Common myeloid progenitor, CD34-positive (primary cell): ENCODE data around the gene ODC1.
A peak's percentile ranks its signal among the peaks of the same experiment; 100 is the strongest.

Source experiments
- CTCF ChIA-PET: fragments of 350-600 bp; sonication (Branson Sonifier 250); formaldehyde crosslinking; loops from one replicate; lab custom pipeline; 2021; ENCODE audit warnings: antibody characterized with exemption; lab: Charles Lee
- POLR2A ChIA-PET: fragments of 350-600 bp; sonication (Branson Sonifier 250); formaldehyde crosslinking; loops from one replicate; lab custom pipeline; 2021; ENCODE audit warnings: antibody characterized with exemption; lab: Charles Lee
- DNase-seq, 3 donors: peaks; one replicate each; pipeline versions ENCODE4 v3.0.0 to v3.0.0-alpha.2; 2013
- H3K27ac ChIP-seq, 2 experiments: 1 replicate in 1 of 2; 2 replicates in 1 of 2; pipeline ENCODE4 v1.7.0; 2013; ENCODE audit warnings: inconsistent platforms in 2 of 2, low read length in 2 of 2, mild to moderate bottlenecking in 2 of 2, low read depth in 1 of 2, moderate library complexity in 1 of 2; ENCODE audit not compliant: severe bottlenecking in 2 of 2, insufficient read depth in 1 of 2, poor library complexity in 1 of 2
- H3K27me3 ChIP-seq, 5 experiments: replicated peaks in 2 of 5; 1 replicate in 3 of 5; 2 replicates in 2 of 5; pipeline versions ENCODE4 v1.6.1 to v1.7.0; 2013; ENCODE audit warnings: low read length in 4 of 5, mild to moderate bottlenecking in 2 of 5, moderate library complexity in 2 of 5, inconsistent platforms in 1 of 5; ENCODE audit not compliant: insufficient read depth in 5 of 5, control insufficient read depth in 4 of 5
- H3K36me3 ChIP-seq, 4 experiments: 1 replicate in 2 of 4; 2 replicates in 2 of 4; pipeline versions ENCODE4 v1.6.1 to v1.7.0; 2013; ENCODE audit warnings: low read length in 3 of 4, control low read depth in 1 of 4, mild to moderate bottlenecking in 1 of 4; ENCODE audit not compliant: control insufficient read depth in 4 of 4, insufficient read depth in 4 of 4
- H3K4me1 ChIP-seq, 4 experiments: 1 replicate in 3 of 4; 2 replicates in 1 of 4; pipeline versions ENCODE4 v1.6.1 to v1.7.1; 2013; ENCODE audit warnings: low read length in 3 of 4, mild to moderate bottlenecking in 3 of 4, control low read depth in 1 of 4, inconsistent platforms in 1 of 4, moderate library complexity in 1 of 4; ENCODE audit not compliant: control insufficient read depth in 4 of 4, insufficient read depth in 4 of 4; ENCODE audit errors: control extremely low read depth in 1 of 4
- H3K4me3 ChIP-seq, 7 experiments: 1 replicate in 4 of 7; 2 replicates in 3 of 7; pipeline versions ENCODE4 v1.5.1 to v1.7.0; 2013; ENCODE audit warnings: mild to moderate bottlenecking in 7 of 7, low read length in 6 of 7, moderate library complexity in 6 of 7, inconsistent platforms in 2 of 7, low read depth in 2 of 7, control low read depth in 1 of 7; ENCODE audit not compliant: insufficient read depth in 4 of 7, control insufficient read depth in 1 of 7; ENCODE audit errors: extremely low read depth in 1 of 7
- H3K9me3 ChIP-seq, 5 experiments: 1 replicate in 4 of 5; 2 replicates in 1 of 5; pipeline versions ENCODE4 v1.6.1 to v1.7.1; 2013; ENCODE audit warnings: low read length in 4 of 5, mild to moderate bottlenecking in 2 of 5, inconsistent platforms in 1 of 5, low read depth in 1 of 5, moderate library complexity in 1 of 5; ENCODE audit not compliant: control insufficient read depth in 4 of 5, insufficient read depth in 2 of 5; ENCODE audit errors: control extremely low read depth in 1 of 5
- WGBS: methylation state at CpG from one replicate; pipeline ENCODE4 v1.1.5; 2013; ENCODE audit not compliant: insufficient coverage; 5-methylcytosine and 5-hydroxymethylcytosine counted together

Gene ODC1

GRCh38 chr2:10453905-10454298 is 5.8 kb upstream of the ODC1 start:
- no peak overlapping the region for H3K4me3 ChIP-seq
- DNase-seq = no peak
- CTCF ChIA-PET = interaction anchor here (0.6 kb wide), 1 partner anchor 1209 kb away, joined by 3 read pairs; no protein-coding TSS in a partner anchor
- H3K4me1 ChIP-seq = peaks cover 0 to 9% (median 5%) of the 10 kb centered on the region in 4 experiments
- 97% methylated on average over 8 of the region's 9 CpGs for WGBS
- POLR2A ChIA-PET = no interaction called here
- H3K9me3 ChIP-seq = no peaks in the 10 kb centered on the region
- H3K27ac ChIP-seq = no peak overlapping the region
- peaks cover 0 to 5% (median 0%) of the 10 kb centered on the region in 5 experiments for H3K27me3 ChIP-seq
- H3K36me3 ChIP-seq = no peaks in the 10 kb centered on the region

- no peak for DNase-seq
- ChIA-PET POLR2A (no interaction called here), CTCF (no interaction called here)
- H3K36me3 ChIP-seq = no peaks in the 10 kb centered on the region
- H3K4me3 ChIP-seq = no peak overlapping the region
- H3K9me3 ChIP-seq = no peaks in the 10 kb centered on the region
- no peak overlapping the region for H3K27ac ChIP-seq
- WGBS = 93% methylated on average over 16 of the region's 17 CpGs
- H3K4me1 ChIP-seq = peaks cover 0 to 13% (median 9%) of the 10 kb centered on the region in 4 experiments
- H3K27me3 ChIP-seq = peaks cover 0 to 5% (median 0%) of the 10 kb centered on the region in 5 experiments
These were observed 5.1 kb upstream of the ODC1 start for GRCh38 chr2:10452956-10453904.

DNA sequence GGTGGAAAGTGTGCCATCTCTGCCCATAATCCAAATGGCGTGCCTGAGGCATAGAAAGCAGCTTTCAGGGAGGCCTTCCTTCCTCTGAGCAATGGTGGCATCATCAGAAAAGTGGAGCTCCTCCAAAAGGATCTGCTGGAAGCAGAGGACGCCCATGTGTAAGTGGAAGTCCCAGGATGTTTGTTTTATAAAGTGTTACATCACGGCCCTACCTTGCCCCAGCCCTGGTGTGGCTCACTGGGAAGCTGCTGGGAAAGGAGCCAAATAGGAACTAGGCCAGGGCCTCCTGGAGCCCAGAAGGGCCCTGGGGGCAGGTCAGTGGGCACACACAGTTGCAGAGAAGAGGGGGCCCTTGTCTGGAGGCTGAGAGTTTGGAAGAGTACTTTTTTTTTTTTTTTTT is 4.2 kb upstream of the ODC1 start:
- no peak overlapping the region for H3K27ac ChIP-seq
- CTCF ChIA-PET = no interaction called here
- WGBS = 84% methylated on average over 3 of the region's 3 CpGs

GRCh38 chr2:10451819-10452218 is 3.7 kb upstream of the ODC1 start:
- no peaks in the 10 kb centered on the region for H3K9me3 ChIP-seq
- WGBS = 100% methylated on average over 1 of the region's 6 CpGs
- ChIA-PET CTCF (no interaction called here), POLR2A (no interaction called here)
- no peak overlapping the region for H3K27ac ChIP-seq
- H3K4me3 ChIP-seq = no peak overlapping the region
- H3K27me3 ChIP-seq = peaks cover 0 to 2% (median 0%) of the 10 kb centered on the region in 5 experiments
- peaks cover 6 to 22% (median 18%) of the 10 kb centered on the region in 4 experiments for H3K4me1 ChIP-seq
- H3K36me3 ChIP-seq = no peaks in the 10 kb centered on the region
- no peak for DNase-seq

More for the DNA sequence above, 4.2 kb upstream of the ODC1 start:
- POLR2A ChIA-PET = no interaction called here
- H3K4me1 ChIP-seq = peaks cover 1 to 18% (median 14%) of the 10 kb centered on the region in 4 experiments
- H3K9me3 ChIP-seq = no peaks in the 10 kb centered on the region
- DNase-seq = no peak
- H3K36me3 ChIP-seq = no peaks in the 10 kb centered on the region
- no peak overlapping the region for H3K4me3 ChIP-seq
- peaks cover 0 to 2% (median 0%) of the 10 kb centered on the region in 5 experiments for H3K27me3 ChIP-seq

- WGBS = 95% methylated on average over 15 of the region's 22 CpGs
- ChIA-PET CTCF (interaction anchor here (1.1 to 1.2 kb wide), 2 partner anchors 15 to 16 kb away, joined by 4 read pairs; no protein-coding TSS in a partner anchor), POLR2A (no interaction called here)
- H3K4me3 ChIP-seq = no peak overlapping the region
- H3K36me3 ChIP-seq = peaks cover 0 to 3% (median 1%) of the 10 kb centered on the region in 4 experiments
- H3K27ac ChIP-seq = no peak overlapping the region
- DNase-seq = peak in 1 of 3 donors; percentile 14
- H3K27me3 ChIP-seq = no peaks in the 10 kb centered on the region
- H3K4me1 ChIP-seq = peaks cover 12 to 28% (median 25%) of the 10 kb centered on the region in 4 experiments
- no peaks in the 10 kb centered on the region for H3K9me3 ChIP-seq
These were observed 1.9 kb upstream of the ODC1 start for GRCh38 chr2:10449838-10450691.

GRCh38 chr2:10449486-10449831 is 1.3 kb upstream of the ODC1 start:
- Histone ChIP-seq H3K27ac (no peak overlapping the region), H3K36me3 (peaks cover 5 to 9% (median 7%) of the 10 kb centered on the region in 4 experiments), H3K27me3 (no peaks in the 10 kb centered on the region), H3K4me1 (peaks cover 12 to 28% (median 25%) of the 10 kb centered on the region in 4 experiments), H3K4me3 (peak overlapping the region in 5 of 7 experiments; percentile 42 to 75 (median 68)), H3K9me3 (no peaks in the 10 kb centered on the region)
- ChIA-PET CTCF (interaction anchor here (1.2 to 7.2 kb wide), 2 partner anchors 13 to 17 kb away, joined by 4 to 55 read pairs; no protein-coding TSS in a partner anchor), POLR2A (interaction anchor here (3.5 kb wide), 1 partner anchor 14 kb away, joined by 13 read pairs; no protein-coding TSS in a partner anchor)
- no CpG with 5 or more reads among the region's 5 CpGs for WGBS
- DNase-seq = no peak
